Adipocyte (in vitro differentiated cells): ENCODE measurements around the gene MACROH2A1.

ENCODE experiments used
- DNase-seq: peaks from one replicate; pipeline ENCODE4 v3.0.0-alpha.2; 2015; ENCODE audit warnings: low read depth
- H3K27me3 ChIP-seq: replicated peaks from 2 replicates; pipeline ENCODE4 v1.7.0; 2013; ENCODE audit warnings: mild to moderate bottlenecking, low read length, moderate library complexity; ENCODE audit not compliant: control insufficient read depth, insufficient read depth
- H3K36me3 ChIP-seq: 2 replicates; pipeline ENCODE4 v1.7.0; 2013; ENCODE audit warnings: low read length, mild to moderate bottlenecking, moderate library complexity; ENCODE audit not compliant: control insufficient read depth, insufficient read depth, severe bottlenecking
- H3K4me1 ChIP-seq: 2 replicates; pipeline ENCODE4 v1.7.0; 2013; ENCODE audit warnings: mild to moderate bottlenecking, low read length, moderate library complexity; ENCODE audit not compliant: control insufficient read depth, insufficient read depth
- H3K4me3 ChIP-seq: 2 replicates; pipeline ENCODE4 v1.7.0; 2013; ENCODE audit warnings: mild to moderate bottlenecking, low read length, moderate library complexity
- H3K9ac ChIP-seq: 2 replicates; pipeline ENCODE4 v1.7.0; 2013; ENCODE audit warnings: mild to moderate bottlenecking, low read length, moderate library complexity
- H3K9me3 ChIP-seq: 2 replicates; pipeline ENCODE4 v1.7.0; 2013; ENCODE audit warnings: mild to moderate bottlenecking, low read length, moderate library complexity; ENCODE audit not compliant: control insufficient read depth

MACROH2A1 gene

DNA sequence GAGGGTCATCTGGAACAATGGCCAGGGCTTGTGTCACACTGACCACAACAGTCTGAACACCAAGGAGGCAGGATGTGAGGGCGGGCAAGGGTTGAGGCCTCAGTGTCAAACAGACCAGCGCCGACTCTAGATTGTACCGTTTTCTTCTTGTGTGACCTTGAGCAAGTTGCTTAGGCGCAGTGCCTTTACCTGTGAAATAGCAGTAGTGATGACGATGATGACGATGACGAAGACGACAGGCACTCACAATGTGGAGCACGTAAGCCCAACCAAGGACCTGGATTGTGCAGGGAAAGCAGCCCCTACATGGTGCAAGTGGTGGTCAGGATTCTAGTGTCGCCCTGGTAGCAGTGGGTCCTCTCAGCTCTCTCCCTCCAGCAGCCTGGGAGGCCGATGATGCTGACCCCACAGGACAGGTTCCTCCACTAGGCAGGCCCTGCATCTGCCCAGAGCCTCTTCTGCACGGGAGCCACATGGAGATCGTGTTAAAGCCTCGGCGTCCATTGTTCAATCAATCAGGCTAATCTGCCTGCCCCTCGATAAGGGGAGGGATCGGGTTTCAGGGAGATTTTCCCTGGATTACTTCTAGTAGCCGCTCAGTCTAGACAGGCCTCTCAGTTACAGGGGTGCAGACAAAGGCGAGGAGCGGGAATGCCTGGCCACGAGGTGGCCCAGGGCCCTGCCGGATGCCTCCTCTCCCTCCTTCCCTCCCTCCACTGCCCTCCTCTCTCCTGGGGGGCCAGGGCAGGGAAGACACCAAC is 91.7 kb downstream of the MACROH2A1 start:
- DNase-seq: no peak
- no peaks in the 10 kb centered on the region for H3K9me3 ChIP-seq
- H3K36me3 ChIP-seq: no peaks in the 10 kb centered on the region
- H3K9ac ChIP-seq: no peak overlapping the region
- peaks cover 17% of the 10 kb centered on the region for H3K4me1 ChIP-seq
- no peaks in the 10 kb centered on the region for H3K27me3 ChIP-seq
- H3K4me3 ChIP-seq: no peak overlapping the region

DNA sequence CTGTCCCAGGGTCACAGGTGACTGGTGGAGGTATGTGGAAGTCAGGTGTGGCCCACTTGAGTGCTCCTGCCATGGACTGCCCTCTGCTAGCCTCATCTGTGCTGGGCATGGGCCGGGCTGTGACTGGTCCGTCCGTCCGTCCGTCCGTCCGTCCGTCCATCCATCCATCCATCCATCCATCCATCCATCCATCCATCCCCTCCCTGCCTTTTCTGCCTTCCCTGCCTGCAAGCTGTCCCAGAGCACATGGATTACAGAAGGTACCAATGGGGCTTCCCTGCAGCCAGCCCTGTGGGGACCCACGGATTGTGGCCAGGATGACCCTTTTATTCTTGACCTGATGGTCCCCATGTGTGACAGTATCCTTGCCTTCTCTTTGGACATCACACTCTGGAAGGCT is 92.5 kb downstream of the MACROH2A1 start:
- peaks cover under 1% of the 10 kb centered on the region for H3K9me3 ChIP-seq
- no peak overlapping the region for H3K9ac ChIP-seq
- no peak for DNase-seq
- no peaks in the 10 kb centered on the region for H3K36me3 ChIP-seq
- H3K4me1 ChIP-seq: peaks cover 17% of the 10 kb centered on the region
- H3K4me3 ChIP-seq: no peak overlapping the region
- H3K27me3 ChIP-seq: no peaks in the 10 kb centered on the region

DNA sequence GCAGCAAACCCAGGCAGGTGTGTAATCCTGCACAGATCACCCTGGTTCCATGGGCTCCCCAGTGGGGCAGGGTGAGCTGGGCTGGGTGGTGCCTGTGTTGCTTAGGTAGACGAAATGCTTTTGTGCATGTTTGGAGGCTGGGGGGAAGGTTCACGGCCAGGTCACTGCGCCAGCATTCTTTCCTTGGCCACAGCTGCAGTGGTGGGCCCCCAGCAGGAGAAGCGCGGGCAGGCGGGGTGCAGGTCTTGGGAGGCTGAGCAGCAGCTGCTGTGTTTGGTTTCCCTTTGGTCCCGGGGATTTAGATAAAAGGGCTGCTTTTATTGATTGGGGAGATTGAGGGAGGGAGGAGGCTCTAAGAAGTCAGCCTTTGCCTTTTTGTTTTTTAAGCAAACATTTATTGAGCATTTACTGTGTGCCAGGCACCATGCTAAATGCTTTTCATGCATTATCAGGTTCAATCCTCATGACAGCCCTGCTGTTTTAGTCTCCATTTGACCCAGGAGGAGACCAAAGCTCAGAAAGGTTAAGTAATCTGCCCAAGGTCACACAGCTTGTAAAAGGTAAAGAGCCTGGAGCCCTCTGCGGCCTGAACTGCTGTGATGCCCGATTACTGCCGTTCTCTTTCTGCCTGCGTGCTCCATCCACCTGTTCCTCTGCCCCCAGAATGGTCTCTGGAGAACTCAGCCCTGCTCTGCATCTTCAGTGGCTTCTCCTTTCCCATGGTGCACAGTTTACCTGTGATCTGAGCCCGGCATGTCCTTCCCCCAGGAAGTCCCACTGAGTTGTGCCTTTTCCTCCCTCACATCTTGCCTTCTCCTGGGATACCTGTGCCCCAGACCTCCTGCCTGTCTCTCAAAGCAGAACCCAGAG is 94.4 kb downstream of the MACROH2A1 start:
- Histone ChIP-seq H3K36me3 (no peaks in the 10 kb centered on the region), H3K27me3 (no peaks in the 10 kb centered on the region), H3K9ac (no peak overlapping the region), H3K4me3 (no peak overlapping the region), H3K9me3 (peaks cover 4% of the 10 kb centered on the region), H3K4me1 (peaks cover 11% of the 10 kb centered on the region)
- peak; percentile 19 for DNase-seq

DNA sequence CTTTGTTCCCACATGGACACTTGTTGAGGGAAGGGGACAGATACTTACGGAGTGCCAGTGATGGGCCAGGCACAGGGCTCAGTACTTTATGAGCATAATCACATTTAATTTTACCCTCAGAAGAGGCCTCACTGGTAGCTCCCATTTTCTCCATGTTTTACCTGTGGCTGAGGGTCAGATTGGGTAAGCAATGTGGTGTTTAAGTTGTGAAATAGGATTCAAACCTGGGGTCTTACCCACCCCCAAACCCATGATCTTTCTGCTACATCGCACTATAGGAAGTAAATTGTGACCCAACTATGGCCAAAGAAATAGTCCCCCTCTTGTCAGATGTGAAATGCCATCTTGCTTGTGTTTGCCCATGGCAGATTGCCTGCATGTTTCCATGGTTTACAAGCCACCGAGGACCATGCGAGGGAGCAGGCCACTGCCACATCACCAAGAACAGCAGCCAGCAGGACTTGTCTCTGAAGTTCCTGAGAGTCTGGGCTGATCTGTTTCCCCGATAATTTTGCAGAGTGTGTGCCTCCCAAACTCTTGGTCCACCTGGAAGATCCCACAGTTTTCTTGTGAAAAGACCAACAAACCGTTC is 95.4 kb downstream of the MACROH2A1 start:
- Histone ChIP-seq H3K36me3 (no peaks in the 10 kb centered on the region), H3K9me3 (peaks cover 4% of the 10 kb centered on the region), H3K27me3 (no peaks in the 10 kb centered on the region), H3K9ac (no peak overlapping the region), H3K4me3 (no peak overlapping the region), H3K4me1 (peaks cover 4% of the 10 kb centered on the region)
- no peak for DNase-seq

DNA sequence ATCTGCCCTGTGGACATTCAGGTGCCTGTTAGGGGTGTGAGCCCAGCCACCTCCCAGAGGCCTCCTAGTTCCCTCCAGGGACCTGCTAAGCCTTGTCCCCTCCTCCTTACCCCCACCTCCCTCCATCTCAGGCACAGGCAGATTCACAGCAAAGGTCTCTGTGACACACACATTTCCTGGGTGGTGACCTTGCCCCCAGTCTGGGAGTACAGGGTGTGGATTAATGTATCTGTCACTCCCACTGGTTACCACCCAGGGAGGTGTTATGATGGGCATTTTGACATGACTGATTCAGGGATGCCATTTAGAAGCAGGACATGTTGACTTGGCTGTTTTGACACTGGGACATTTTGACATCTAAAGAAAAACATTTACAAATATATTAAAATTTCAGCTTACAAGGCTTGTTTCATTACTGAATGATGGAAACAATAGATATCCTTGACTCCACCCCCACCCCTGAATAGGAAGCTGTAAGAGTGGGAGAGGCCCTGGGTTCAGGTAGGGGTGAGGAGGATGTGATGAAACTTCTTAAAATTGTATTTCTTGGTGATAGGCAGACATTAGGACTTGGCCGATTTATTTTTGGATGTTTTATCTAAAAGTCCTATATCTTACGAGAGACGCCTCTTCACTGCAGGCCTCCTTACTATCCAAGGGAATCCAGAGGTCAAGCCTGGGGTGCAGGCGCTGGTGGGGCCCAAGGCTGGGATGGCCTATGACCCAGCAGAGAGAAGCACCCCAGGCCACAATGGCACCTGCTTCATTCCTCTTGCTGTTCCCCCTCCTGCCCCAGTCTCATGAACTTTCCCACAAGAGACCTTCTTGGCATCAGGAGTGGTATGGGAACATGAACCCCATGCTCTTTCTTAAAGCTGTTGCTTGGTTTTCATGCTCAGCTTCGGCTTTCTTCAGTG is 101.9 kb downstream of the MACROH2A1 start:
- DNase-seq: no peak
- Histone ChIP-seq H3K36me3 (no peaks in the 10 kb centered on the region), H3K27me3 (no peaks in the 10 kb centered on the region), H3K4me3 (no peak overlapping the region), H3K4me1 (no peaks in the 10 kb centered on the region), H3K9ac (no peak overlapping the region), H3K9me3 (peaks cover 4% of the 10 kb centered on the region)

DNA sequence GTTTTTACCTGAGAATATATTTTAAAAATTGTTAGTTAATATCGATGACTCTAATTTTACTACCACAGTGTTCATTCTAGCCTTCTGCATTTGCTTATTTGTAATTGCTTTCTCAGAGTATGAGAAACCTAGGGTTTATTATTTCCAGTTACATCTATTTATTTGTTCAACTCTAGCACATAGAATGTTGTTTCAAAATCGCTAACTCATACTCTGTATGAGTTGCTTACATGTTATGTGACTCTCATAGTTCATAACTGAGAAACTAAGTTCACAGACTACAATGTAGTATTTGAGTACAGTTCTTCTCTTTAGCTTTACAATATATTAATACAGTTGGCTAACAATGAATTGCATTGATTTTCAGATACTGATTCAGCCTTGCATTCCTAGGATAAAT is 103.2 kb downstream of the MACROH2A1 start:
- DNase-seq: peak; percentile 63
- Histone ChIP-seq H3K27me3 (no peaks in the 10 kb centered on the region), H3K9ac (no peak overlapping the region), H3K36me3 (no peaks in the 10 kb centered on the region), H3K9me3 (no peaks in the 10 kb centered on the region), H3K4me1 (no peaks in the 10 kb centered on the region), H3K4me3 (no peak overlapping the region)

DNA sequence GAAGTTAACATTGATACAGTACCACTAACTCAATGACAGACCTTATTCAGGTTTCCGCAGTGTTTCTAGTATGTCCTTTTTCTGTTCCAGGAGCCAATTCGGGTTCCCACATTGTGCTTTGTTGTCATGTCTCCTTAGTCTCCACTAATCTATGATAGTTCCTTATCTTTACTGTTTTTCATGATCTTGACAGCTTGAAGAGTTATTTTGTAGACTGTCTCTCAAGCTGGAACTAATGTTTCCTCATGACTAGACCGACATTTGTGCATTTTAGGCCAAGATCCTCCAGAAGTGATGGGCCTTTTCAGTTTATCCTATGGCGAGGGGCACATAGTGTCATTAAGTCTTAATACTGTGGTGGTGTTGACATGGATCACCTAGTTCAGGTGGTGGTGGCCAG is 104.2 kb downstream of the MACROH2A1 start:
- Histone ChIP-seq H3K9ac (no peak overlapping the region), H3K36me3 (no peaks in the 10 kb centered on the region), H3K27me3 (no peaks in the 10 kb centered on the region), H3K4me1 (no peaks in the 10 kb centered on the region), H3K9me3 (no peaks in the 10 kb centered on the region), H3K4me3 (no peak overlapping the region)
- no peak for DNase-seq

DNA sequence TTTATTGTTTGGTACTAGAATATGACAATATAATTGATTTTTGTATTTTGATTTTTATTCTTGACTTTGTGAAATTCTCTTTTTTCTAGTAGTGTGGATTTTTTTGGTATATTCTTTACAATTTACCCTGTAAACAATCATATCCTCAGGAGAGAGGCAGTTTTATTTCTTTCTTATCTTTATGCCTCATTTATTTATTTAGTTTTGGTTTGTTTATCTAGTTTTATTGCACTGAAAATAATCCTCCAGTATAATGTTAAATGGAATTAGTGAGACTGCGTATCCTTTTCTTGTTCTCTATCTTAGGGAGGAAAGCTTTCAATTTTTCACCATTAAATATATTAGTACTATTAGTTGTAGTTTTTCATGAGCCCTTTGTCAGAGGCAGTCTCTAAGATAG is 109.4 kb downstream of the MACROH2A1 start:
- Histone ChIP-seq H3K9ac (no peak overlapping the region), H3K4me3 (no peak overlapping the region), H3K36me3 (no peaks in the 10 kb centered on the region), H3K27me3 (no peaks in the 10 kb centered on the region), H3K4me1 (no peaks in the 10 kb centered on the region), H3K9me3 (peaks cover 3% of the 10 kb centered on the region)
- DNase-seq: no peak

DNA sequence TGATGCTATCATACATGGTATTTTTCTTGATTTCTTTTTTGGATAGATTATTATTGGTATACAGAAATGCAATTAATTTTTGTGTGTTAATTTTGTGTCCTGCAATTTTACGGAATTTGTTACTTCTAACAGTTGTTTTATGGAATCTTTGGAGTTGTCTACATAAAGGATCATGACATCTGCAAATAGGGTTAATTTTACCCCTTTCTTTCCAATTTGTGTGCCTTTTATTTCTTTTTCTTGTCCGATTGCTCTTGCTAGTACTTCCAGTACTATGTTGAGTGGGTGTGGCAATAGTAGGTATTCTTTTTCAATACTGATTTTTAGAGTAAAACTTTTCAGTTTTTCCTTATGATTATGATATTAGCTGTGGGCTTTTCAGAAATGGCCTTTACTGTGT is 111.5 kb downstream of the MACROH2A1 start:
- Histone ChIP-seq H3K4me1 (no peaks in the 10 kb centered on the region), H3K27me3 (no peaks in the 10 kb centered on the region), H3K4me3 (no peak overlapping the region), H3K9ac (no peak overlapping the region), H3K36me3 (no peaks in the 10 kb centered on the region), H3K9me3 (peaks cover 3% of the 10 kb centered on the region)
- DNase-seq: no peak
